Heart right ventricle (tissue), 16 donors: ENCODE results near the gene GUCY2D. TPM values are rescaled to one million over a fixed set of nuclear protein-coding genes. Genes with fewer than 3 reads are reported as not detected.

Experiments used
- ATAC-seq, 8 donors: fragments of 200-7000 bp; cut with Tn5 transposase; one replicate each; pipeline ENCODE4 v1.9.1; 2020; ENCODE audit warnings: mild to moderate bottlenecking in 8 of 8, moderate library complexity in 8 of 8, moderate number of reproducible peaks in 1 of 8
- DNase-seq, 2 donors: peaks; one replicate each; pipeline ENCODE4 v3.0.0-alpha.2; 2020
- H3K27ac ChIP-seq, 10 donors: fragments of 200-600 bp; sonication (generic) in 2 of 10; one replicate each; pipeline versions ENCODE4 v1.5.0 to v1.8.0; 2020 to 2022; ENCODE audit warnings: mild to moderate bottlenecking in 3 of 10
- H3K27me3 ChIP-seq, 7 donors: fragments of 200-600 bp; one replicate each; pipeline ENCODE4 v1.8.0; 2021 to 2022; ENCODE audit warnings: mild to moderate bottlenecking in 2 of 7
- H3K36me3 ChIP-seq, 9 donors: fragments of 200-600 bp; sonication (generic) in 1 of 9; one replicate each; pipeline versions ENCODE4 v1.5.0 to v1.8.0; 2020 to 2022; ENCODE audit warnings: mild to moderate bottlenecking in 2 of 9
- H3K4me1 ChIP-seq, 9 donors: fragments of 200-600 bp; sonication (generic) in 1 of 9; one replicate each; pipeline versions ENCODE4 v1.5.0 to v1.8.0; 2020 to 2022; ENCODE audit warnings: mild to moderate bottlenecking in 4 of 9
- H3K4me3 ChIP-seq, 10 donors: fragments of 200-600 bp; sonication (generic) in 2 of 10; one replicate each; pipeline versions ENCODE4 v1.5.0 to v1.8.0; 2020 to 2022; ENCODE audit warnings: mild to moderate bottlenecking in 7 of 10, moderate library complexity in 2 of 10
- H3K9me3 ChIP-seq, 11 donors: fragments of 200-600 bp in 10 of 11; sonication (generic) in 2 of 11; one replicate each; pipeline versions ENCODE4 v1.5.0 to v1.8.0; 2013 to 2022; ENCODE audit warnings: mild to moderate bottlenecking in 2 of 11, control low read depth in 1 of 11, moderate library complexity in 1 of 11
- CTCF ChIP-seq, 9 donors: fragments of 200-600 bp; sonication (generic) in 2 of 9; IDR thresholded peaks; one replicate each; pipeline versions ENCODE4 v1.5.0 to v1.8.0; 2021 to 2022; ENCODE audit warnings: antibody characterized with exemption in 9 of 9, mild to moderate bottlenecking in 5 of 9, moderate library complexity in 1 of 9
- WGBS, 2 donors: extraction: QIAGEN DNeasy Blood & Tissue Kit; methylation state at CpG; one replicate each; pipeline ENCODE4 v1.1.7; 2013; ENCODE audit warnings: inconsistent platforms in 1 of 2; 5-methylcytosine and 5-hydroxymethylcytosine counted together
- intact Hi-C, 10 donors: fragments of 100-400 bp; cut with DNase I; formaldehyde crosslinking; loops; one replicate each; pipeline versions ENCODE4 v1.11.1 to v1.14.2; 2022
- polyA plus RNA-seq, 2 donors: library from polyadenylated mRNA; stranded (reverse); fragments of 200-250 nt; gene quantifications; one replicate each; pipeline ENCODE4 v1.2.3, GENCODE V29; 2013
- total RNA-seq, 10 donors: library from RNA; stranded (reverse); fragmentation: NEBNext Ultra II Directional in 3 of 10; extraction: Animal tissue kit (Norgen Biotek cat#: 25700) in 3 of 10; gene quantifications; one replicate each; pipeline versions ENCODE4 v1.2.1 to v1.2.4, GENCODE V29; 2021 to 2023
- donor health status: Arrhythmogenic right ventricular cardiomyopathy.
- donor health status: ischemic (EF 13 %, LVEDD 7.1; RV severe dilation, severe dysfunction).
- donor health status: healthy with polysubstance abuse.
- donor health status: DM: no; HTN: yes; CAD: no.
- donor health status: DM: no; HTN: no; CAD: no.
- donor health status: ischemic (EF 25% LVEDD 6.9; RV normal size, moderate dysfunction).
- donor health status: ischemic (EF 25% LVEDD 5.7; RV mildly dilated, moderate dysfunction).
- donor health status: healthy.
- donor health status: DM: yes; HTN: yes; CAD: no.
- donor health status: Ischemic cardiomyopathy.
- donor health status: ischemic (EF 35%, LVEDD 5.7; RV mildly dilated, moderate dysfunction).
- donor health status: nonischemic (EF 11% LVEDD 7.7; RV severe dilation, severe dysfunction).
- donor health status: DM: yes; HTN: yes; CAD: no.
- donor health status: PGD.
- donor health status: ischemic (EF 29% LVEDD 5.4; RV normal size, mild dysfunction).
- donor health status: nonischemic (EF 23%, LVEDD 6.1; RV moderate dilation, normal function).

Gene GUCY2D
- total and polyA plus RNA-seq, 12 donors = 0.06 to 0.69 (median 0.36) TPM; not detected in 6

- no peak for TF ChIP-seq CTCF (IDR thresholded peaks at IDR 0.05)
- intact Hi-C loops = loop anchor here in 2 of 10 donors (5.0 kb wide), 2 partner anchors 48 to 238 kb away; no protein-coding TSS in a partner anchor
- no peak for DNase-seq
- Histone ChIP-seq H3K27me3 (peaks cover 4 to 71% (median 58%) of the 10 kb centered on the region in 7 donors), H3K27ac (no peak overlapping the region), H3K9me3 (no peaks in the 10 kb centered on the region), H3K4me1 (peaks cover 0 to 21% (median 7%) of the 10 kb centered on the region in 9 donors), H3K4me3 (peak overlapping the region in 1 of 10 donors; percentile 30), H3K36me3 (no peaks in the 10 kb centered on the region)
- 6 to 8% methylated on average over 16 to 28 of the region's 28 CpGs for WGBS, 2 donors
- peak in 1 of 8 donors; percentile 28 for ATAC-seq
Observed at GRCh38 chr17:8063761-8064534, 61.5 kb downstream of the GUCY2D start.

- H3K27me3 ChIP-seq = peaks cover 0 to 65% (median 52%) of the 10 kb centered on the region in 7 donors
- intact Hi-C loops = loop anchor here in 2 of 10 donors (5.0 kb wide), 2 partner anchors 48 to 238 kb away; no protein-coding TSS in a partner anchor
- 40 to 48% methylated on average over 6 of the region's 6 CpGs for WGBS, 2 donors
- H3K36me3 ChIP-seq = no peaks in the 10 kb centered on the region
- no peak overlapping the region for H3K4me3 ChIP-seq
- no peak for TF ChIP-seq CTCF (IDR thresholded peaks at IDR 0.05)
- H3K9me3 ChIP-seq = no peaks in the 10 kb centered on the region
- no peak for DNase-seq
- peak in 1 of 8 donors; percentile 31 for ATAC-seq
- no peak overlapping the region for H3K27ac ChIP-seq
- H3K4me1 ChIP-seq = peaks cover 0 to 28% (median 7%) of the 10 kb centered on the region in 9 donors
Observed at GRCh38 chr17:8064561-8065019, 62.2 kb downstream of the GUCY2D start.

- Histone ChIP-seq H3K27me3 (peaks cover 0 to 59% (median 47%) of the 10 kb centered on the region in 7 donors), H3K4me3 (no peak overlapping the region), H3K27ac (no peak overlapping the region), H3K9me3 (no peaks in the 10 kb centered on the region), H3K4me1 (peaks cover 0 to 26% (median 7%) of the 10 kb centered on the region in 9 donors), H3K36me3 (no peaks in the 10 kb centered on the region)
- ATAC-seq = no peak
- WGBS, 2 donors = 67 to 71% methylated on average over 15 of the region's 15 CpGs
- no peak for DNase-seq
- intact Hi-C loops = no loop called here
- no peak for TF ChIP-seq CTCF (IDR thresholded peaks at IDR 0.05)
Observed at GRCh38 chr17:8066841-8067775, 64.7 kb downstream of the GUCY2D start.

GRCh38 chr17:8067806-8068205 is 65.4 kb downstream of the GUCY2D start:
- WGBS, 2 donors = 59 to 74% methylated on average over 4 of the region's 4 CpGs
- Histone ChIP-seq H3K9me3 (no peaks in the 10 kb centered on the region), H3K27me3 (peaks cover 0 to 59% (median 47%) of the 10 kb centered on the region in 7 donors), H3K27ac (no peak overlapping the region), H3K4me3 (no peak overlapping the region), H3K36me3 (no peaks in the 10 kb centered on the region), H3K4me1 (peaks cover 0 to 28% (median 8%) of the 10 kb centered on the region in 9 donors)
- no peak for TF ChIP-seq CTCF (IDR thresholded peaks at IDR 0.05)
- intact Hi-C loops = no loop called here
- ATAC-seq (no peak), DNase-seq (no peak)
